NCI-H128 (cell line): ENCODE data around the gene TRIM36.

Experiments used
- DNase-seq: peaks from one replicate; lab custom pipeline; 2025; ENCODE audit not compliant: unreplicated experiment; lab: John Stamatoyannopoulos, UW

TRIM36 gene, protein sequence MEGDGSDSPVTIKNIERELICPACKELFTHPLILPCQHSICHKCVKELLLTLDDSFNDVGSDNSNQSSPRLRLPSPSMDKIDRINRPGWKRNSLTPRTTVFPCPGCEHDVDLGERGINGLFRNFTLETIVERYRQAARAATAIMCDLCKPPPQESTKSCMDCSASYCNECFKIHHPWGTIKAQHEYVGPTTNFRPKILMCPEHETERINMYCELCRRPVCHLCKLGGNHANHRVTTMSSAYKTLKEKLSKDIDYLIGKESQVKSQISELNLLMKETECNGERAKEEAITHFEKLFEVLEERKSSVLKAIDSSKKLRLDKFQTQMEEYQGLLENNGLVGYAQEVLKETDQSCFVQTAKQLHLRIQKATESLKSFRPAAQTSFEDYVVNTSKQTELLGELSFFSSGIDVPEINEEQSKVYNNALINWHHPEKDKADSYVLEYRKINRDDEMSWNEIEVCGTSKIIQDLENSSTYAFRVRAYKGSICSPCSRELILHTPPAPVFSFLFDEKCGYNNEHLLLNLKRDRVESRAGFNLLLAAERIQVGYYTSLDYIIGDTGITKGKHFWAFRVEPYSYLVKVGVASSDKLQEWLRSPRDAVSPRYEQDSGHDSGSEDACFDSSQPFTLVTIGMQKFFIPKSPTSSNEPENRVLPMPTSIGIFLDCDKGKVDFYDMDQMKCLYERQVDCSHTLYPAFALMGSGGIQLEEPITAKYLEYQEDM

GRCh38 chr5:115169487-115170133 is at the start of gene TRIM36:
Gene TRIM36, minus strand, starts transcription at chr5:115169908. Its CDS starts 274 bp downstream, at chr5:115169634.
- DNase-seq: peak; percentile 83

DNA sequence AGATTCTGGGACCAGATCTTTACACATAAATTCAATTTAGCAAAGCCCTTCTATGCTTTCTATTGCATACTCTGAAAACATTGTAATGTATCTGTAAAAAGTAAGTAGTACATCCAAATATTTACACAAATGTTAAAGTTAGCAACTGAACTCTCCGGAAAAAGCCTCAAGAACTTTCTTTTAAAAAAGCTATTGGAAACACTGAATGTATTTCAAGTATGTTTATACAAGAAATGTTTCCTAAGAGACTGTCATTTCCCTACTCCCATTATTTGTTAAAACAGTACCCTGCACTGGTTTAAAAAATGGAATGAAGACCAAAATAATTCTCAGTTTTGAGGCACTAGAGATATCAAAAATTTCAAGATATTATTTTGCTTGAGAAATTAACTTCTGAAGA is 44.8 kb upstream of the TRIM36 start:
- no peak for DNase-seq

- no peak for DNase-seq
These were observed 39.6 kb upstream of the TRIM36 start for GRCh38 chr5:115209279-115209678.

DNA sequence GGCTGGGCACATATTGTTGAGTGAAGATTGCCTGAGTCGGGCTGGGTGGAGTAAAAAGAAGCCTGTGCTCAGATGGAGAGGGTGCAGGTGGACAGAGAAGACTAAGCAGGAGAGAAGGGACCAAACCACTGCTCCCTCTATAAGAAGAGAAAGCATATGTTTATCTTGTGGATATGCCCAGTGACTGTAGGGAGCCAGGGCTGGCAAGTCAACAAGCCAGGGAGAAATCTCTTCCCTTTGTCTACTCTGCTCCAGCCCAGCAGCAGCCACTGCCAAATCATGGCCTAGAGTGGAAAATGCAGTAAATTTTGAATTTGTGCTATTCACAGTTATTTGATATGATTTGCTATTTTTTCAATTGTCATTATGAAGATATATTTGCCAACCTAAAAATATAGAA is 33.2 kb upstream of the TRIM36 start:
- DNase-seq: no peak

DNA sequence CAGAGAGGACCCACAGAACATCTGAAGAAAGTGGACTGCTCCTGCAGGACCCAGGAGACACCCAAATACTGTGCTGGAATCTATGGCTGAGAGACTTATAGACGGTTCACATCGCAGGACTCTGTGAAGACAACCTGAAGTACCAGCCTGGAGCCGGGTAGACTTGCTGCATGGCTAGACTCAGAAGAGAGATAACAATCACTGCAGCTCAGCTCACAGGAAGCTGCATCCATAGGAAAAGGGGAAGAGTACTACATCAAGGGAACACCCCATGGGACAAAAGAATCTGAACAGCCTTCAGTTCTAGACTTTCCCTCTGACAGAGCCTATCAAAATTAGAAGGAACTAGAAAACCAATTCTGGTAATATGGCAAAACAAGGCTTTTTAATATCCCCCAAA is 26.5 kb upstream of the TRIM36 start:
- no peak for DNase-seq

DNA sequence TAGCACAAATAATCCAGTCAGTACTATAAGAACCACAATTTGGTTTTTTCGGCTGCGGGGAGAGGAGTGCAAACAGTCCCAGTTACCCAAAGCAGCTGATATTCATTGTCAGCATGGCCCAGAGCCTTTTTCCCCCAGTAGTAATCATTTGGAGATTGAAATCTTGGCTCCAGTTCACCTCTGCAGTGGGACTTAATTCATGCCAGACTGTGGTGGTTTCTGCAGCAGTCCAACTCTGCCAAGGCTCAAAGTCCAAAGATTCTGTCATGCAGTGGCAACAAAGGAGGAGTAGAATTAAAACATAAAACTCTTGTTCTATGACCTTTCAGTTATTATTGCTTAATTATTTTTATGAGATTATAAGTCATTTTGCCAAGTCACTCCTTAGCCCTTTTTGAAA is 25.0 kb upstream of the TRIM36 start:
- DNase-seq: no peak

DNA sequence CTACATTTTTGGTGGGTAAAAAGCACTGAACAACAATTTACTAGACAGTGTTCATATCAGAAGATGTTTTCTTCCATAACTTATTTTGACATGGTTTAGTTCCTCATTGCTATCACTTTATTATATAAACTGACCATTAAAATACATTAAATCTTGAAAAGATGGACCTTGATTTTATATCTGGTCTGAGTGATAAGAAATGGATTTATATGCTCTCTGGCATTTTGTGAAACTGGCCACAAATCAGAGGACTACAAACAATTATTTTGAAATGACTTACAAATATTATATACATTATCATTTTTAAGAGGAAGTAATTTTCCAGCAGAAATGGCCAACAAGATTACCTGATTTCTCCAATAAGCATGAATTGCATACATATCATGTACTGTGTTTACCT is 23.6 kb upstream of the TRIM36 start:
- no peak for DNase-seq

DNA sequence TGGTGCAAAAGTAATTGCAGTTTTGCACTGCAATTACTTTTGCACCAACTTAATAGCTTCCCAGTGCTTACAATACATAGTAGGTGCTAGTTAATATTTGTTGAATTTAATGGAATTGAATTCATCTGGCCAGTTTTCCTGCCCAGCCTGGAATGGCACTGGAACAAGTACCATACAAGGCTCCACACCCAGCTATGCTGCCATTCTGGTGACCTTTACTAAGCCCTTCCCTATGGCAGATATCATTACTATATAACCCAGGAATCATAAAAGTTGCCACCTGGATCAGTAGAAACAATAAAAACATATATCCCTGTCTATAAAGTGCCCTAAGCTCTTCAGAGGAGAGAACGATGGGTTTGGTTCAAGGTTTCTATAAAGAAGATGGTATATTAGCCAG is 22.4 kb upstream of the TRIM36 start:
- no peak for DNase-seq

- no peak for DNase-seq
These were observed 21.8 kb upstream of the TRIM36 start for GRCh38 chr5:115191474-115192031.

DNA sequence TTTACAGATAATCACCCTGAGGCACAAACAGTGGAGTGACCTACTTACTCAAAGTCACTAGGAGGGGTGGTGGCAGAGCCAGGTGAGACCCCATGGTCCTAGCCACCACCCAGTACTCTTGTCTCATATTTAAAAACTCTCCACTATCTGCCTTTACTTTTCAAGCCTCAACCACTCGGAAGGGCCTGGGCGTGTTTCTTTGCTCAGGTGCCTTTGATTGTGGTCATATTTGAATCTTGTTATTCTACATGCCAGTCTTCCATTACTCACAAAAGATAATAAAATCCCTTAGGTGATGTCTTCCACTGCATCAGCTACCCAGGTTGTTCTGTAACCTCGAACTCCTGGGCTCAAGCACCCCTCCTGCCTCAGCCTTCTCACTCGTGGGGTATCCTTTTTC is 20.7 kb upstream of the TRIM36 start:
- DNase-seq: no peak

DNA sequence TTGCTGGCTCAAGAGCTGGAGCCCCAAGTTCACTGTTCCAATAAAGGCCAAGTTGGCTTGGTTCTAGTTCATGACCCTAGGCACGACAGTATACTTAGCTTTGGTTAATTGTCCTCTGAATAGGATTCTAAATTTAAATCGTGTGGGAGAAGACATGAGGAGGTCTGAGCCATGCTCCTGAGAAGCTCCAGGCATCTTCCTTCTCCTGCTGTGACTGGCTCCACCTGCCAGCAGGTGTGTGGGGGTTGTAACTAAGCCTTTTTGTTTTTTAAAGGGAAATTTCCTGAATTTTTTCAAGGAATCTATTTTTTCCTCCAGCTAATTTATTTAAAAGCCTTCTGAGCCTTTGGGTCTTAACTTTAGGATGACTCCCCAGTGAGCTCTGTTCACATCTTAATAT is 20.2 kb upstream of the TRIM36 start:
- DNase-seq: no peak

DNA sequence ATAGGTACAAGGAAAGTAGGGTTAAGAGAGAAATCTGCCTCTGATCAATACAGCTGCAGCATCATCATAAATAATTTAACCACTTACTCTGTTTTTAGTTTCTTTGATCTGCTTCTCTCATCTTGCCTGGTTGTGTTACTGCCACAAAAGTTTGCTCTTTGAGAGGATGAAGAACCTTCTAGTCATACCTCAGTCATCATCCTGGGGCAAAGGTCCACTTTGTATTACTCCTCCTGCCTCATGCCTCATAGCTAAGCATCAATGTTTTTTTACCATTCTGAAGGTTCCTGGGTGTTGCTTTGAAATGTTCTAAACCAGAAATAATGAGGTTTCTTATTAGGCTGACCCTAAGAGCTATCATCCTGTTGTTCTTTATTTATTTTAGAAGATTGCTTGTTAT is 17.1 kb upstream of the TRIM36 start:
- DNase-seq: no peak

GRCh38 chr5:115184770-115185169 is 15.1 kb upstream of the TRIM36 start:
- no peak for DNase-seq

DNA sequence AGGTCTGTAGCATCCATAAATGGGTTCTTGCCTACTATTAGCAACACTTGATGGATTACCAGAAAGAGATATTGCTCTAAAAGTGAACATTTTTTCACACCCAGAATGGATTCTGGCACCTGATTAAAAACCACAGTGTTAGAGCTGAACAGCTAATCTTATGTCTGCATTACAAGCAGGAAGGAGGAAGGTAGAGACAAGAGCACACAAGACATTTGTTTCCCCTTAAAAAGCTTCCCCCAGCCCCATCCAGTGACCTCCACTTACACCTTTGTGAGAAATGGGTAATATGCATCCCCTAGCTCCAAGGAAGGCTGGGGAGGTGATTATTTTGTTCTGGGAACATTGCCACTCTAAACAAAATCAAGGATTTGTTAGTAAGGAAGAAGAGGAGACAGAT is 12.0 kb upstream of the TRIM36 start:
- no peak for DNase-seq

DNA sequence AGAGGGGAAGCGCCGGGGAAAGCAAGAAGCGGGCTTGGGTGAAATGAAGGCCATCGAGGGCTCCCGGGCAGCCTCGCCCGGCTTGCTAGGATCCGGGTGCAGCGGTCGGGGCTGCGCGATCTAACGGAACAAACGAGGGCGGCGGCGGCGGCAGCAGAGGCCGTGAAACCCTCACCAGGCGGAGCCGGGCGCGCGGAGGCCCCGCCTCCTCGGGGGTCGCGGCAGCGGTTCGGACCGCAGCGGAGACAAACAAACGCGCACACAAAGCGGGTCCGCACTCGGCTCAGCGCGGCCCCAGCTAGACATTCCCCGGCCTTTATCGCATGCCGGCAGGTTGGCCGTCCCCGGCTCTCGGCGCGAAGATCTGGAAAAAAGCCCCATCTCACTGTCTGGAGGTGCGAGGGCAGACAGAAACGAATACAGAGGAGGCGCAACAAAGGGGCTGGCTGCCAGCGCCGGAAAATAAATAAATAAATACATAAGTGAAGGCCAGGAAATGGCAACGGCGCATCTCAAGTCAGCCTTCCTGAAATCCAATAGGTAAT is 10.5 kb upstream of the TRIM36 start:
- peak; percentile 40 for DNase-seq

GRCh38 chr5:115179394-115180164 is 9.9 kb upstream of the TRIM36 start:
- no peak for DNase-seq

- no peak for DNase-seq
These were observed 9.3 kb upstream of the TRIM36 start for GRCh38 chr5:115179030-115179393.

DNA sequence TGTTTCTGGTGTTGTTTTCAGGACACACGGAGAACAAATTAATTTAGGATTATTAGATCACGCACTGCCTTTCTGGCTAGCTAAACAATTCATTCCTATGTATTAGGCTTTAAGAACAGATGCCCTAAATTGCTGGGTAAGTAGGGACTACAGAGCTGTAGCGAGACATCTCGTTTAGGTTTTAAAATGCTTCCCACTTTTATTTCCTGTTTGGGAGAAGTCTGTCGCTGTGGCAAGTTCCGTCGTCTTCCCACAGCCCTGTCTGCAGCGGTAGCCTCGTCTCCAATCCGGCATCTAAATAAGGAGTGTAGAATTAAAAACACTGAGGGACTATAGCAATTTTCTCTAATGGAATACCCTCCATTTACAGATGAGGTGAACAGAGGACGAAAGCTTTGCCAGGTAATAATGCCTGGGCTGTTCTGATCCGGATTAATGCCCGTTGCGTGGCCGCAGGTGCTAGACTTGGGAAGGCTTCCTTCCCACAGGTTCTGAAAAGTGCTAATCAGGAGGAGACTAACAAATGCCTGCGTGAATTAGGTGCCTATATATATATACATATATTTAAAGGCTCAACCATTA is 1.3 kb upstream of the TRIM36 start:
- DNase-seq: no peak

GRCh38 chr5:115170134-115170928 is 623 bp upstream of the TRIM36 start:
- DNase-seq: no peak
